HG02885 (cell line): ENCODE measurements around the gene GSE1.

ENCODE experiments used
- ATAC-seq: cut with Tn5 transposase; IDR thresholded peaks from one replicate; pipeline ENCODE4 v1.9.1; 2021; ENCODE audit warnings: mild to moderate bottlenecking; ENCODE audit not compliant: unreplicated experiment, poor library complexity

The GSE1 gene

GRCh38 chr16:85603203-85603755 is 9.8 kb upstream of the GSE1 start:
- ATAC-seq: no peak

GRCh38 chr16:85604145-85604705 is 8.9 kb upstream of the GSE1 start:
- ATAC-seq: no peak

GRCh38 chr16:85605051-85605911 is 7.8 kb upstream of the GSE1 start:
- ATAC-seq: no peak

- no peak for ATAC-seq
These were observed 6.9 kb upstream of the GSE1 start for GRCh38 chr16:85605912-85606841.

DNA sequence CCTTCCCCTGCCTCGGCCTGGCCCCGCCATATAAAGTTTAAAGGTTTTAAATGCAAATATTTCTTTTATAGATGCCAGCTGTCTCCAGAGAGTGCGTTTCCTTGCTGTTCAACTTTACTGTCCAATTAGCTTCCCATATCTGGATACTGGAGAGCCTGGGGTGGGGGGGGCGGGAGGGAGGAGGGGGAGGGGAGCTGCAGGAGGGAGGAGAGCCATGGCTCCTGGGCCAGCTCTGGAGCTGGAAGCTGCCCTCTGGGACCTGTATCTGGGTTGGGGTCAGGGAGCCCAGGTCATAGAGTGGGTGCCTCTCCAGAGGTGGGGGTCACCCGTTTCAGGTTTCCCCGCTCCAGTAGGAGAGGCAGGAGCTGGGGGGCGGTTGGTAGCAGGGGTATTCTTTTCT is 6.2 kb upstream of the GSE1 start:
- ATAC-seq: no peak

DNA sequence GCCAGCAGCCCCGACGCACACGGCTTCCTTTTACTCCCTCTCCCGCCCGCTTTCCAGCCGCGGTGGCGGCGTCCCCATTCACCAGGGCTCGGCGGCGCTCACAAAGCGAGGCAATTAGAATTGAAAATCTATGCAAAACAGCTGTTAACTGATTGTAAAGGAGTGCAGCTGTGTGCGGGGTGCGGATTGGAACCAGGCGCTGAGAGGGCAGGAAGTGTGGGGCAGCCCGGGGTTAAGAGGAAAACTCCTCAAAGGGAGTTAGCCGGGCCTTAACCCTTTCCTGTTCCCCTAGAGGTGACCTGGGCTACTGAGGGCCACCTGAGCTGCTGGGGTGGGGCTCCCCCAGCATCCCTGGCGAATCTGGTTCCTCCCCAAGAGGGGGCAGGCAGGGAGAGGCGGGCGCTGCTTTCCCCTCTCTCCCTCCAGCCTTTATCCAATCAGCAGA is 5.8 kb upstream of the GSE1 start:
- no peak for ATAC-seq

GRCh38 chr16:85607796-85608514 is 5.2 kb upstream of the GSE1 start:
- no peak for ATAC-seq

DNA sequence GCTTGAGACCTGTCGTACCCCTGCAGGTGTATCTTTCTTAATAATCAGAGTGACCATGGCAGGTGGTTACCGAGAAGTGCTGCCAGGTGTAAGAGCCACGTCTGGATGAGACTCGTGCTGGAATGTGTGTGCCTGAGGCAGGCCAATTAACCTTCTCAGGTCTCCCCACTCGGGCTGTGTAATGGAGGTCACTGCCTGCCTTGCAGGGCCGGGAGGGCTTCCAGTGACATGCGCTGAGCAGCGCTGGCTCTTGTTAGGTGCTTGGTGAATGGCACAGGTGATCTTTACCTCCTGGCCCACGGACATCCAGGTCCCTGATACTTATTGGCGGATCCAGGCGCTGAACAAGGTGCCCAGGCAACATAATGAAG is 4.6 kb upstream of the GSE1 start:
- ATAC-seq: no peak

DNA sequence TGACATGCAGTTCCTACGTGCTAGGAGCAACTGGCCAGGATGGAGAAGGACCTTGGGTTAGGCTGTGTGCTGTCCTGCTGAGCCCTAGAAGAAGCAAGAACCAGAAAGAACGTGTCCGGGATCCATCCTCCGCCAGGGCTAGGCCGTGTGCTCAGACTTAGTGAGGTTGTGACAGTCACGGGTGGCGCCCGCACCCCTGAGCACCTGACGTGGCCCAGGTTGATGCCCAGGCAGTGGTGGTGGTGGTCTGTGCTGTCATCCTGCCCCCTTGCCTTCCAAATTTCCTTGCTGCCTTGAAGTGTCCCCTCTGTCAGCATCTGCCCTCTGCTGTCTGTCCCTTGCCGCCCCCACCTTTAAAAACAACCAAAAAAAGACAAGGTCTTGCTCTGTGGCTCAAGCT is 4.2 kb upstream of the GSE1 start:
- ATAC-seq: no peak

- ATAC-seq: no peak
These were observed 3.6 kb upstream of the GSE1 start for GRCh38 chr16:85609539-85609938.

DNA sequence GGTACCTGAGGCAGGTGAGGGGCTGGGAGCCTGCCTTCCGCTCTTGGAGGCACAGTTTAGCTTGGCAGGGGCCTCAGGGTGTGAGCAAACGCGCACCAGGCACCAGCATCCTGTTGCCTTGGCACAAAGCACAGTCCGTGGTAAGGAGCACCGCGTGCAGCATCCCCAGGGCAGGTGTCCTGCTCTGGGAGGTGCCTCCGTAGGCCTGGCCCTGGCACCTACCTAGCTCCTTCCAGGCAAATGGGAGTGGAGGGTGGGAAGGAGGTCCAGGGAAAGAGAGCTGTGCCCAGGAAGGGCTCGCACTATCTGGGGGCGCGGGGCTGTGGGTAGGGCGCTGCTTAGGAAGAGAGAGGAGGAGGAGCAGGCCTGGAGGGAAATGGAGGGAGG is 3.1 kb upstream of the GSE1 start:
- ATAC-seq: no peak

GRCh38 chr16:85610446-85611193 is 2.5 kb upstream of the GSE1 start:
- ATAC-seq: peak; percentile 47

DNA sequence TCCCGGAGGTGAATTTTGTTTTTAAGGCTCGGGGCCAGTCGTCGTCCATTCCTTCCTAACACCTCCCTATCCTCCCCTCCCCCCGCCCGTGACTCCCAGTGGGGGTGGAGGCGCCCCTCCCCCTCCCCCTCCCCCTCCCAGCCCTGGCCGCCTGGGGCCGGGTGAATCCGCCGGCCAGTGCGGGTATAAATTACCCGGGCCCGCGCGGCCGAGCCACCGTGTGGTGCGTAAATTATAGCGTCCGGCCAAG is 2.0 kb upstream of the GSE1 start:
- no peak for ATAC-seq

DNA sequence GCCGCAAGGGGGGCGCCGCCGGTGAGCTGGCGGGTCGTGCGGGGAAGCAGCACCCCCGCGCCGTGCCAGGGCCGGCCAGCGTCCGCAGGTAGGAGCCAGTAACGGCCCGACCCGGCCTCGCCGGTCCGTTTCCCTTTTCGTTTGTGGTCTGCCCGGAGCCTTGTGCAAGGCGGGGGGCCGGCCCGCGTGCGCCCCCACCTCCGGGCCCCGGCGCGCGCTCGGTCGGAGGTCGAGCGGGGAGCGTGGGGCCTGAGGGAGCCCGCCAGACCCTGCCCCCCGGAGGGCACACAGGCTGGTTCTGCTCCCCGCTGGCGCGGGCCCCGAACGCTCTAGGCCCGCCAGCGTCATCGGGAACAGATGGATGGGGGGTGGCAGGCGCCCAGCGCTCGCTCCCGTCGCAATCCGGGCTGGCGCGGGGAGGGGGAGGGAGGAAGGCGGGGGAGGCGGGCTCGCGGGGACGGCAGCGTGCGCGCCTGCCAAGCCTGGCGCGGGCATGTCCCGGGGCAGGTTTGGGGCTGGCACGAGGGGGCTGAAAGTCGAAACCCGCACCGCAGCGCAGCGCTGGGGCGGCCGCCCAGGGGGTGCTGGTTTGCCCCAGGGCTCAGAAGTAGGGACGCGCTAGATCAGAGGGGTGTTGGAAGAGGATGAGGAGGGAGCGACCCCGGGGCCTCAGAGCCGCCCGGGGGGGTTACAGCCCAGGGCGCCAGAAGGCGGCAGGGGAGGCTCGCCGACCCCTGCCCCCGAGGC is 1.5 kb upstream of the GSE1 start:
- no peak for ATAC-seq

DNA sequence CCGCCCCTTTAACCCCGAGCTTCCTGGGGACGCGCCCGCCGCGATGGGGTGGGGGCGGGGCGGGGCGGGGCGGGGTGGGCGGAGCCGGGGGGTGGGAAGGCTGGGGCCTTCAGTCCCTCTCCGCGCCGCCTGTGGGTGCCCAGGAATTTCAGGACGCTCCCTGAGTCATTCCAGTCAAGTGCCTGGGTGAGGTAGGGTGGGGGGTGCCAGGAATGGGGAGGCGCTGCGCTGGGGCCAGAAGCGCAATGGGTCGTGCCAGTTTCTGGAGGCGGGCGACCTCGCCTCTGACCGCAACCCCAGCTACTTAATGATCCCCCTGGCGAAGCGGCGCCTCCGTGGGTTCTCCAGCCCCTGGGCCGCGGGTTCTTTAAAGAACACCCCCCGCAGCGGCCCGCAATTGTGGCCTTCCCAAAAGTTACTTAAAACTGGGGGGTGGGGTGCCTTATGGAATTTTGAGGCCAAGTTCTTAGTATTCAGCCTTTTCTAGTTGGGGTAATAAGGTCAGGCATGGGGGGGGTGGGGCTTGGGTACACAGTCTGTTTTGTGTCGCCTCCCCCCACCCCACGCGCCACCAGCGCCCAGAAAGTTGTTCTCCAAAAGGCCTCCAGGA is 826 bp upstream of the GSE1 start:
- ATAC-seq: no peak

DNA sequence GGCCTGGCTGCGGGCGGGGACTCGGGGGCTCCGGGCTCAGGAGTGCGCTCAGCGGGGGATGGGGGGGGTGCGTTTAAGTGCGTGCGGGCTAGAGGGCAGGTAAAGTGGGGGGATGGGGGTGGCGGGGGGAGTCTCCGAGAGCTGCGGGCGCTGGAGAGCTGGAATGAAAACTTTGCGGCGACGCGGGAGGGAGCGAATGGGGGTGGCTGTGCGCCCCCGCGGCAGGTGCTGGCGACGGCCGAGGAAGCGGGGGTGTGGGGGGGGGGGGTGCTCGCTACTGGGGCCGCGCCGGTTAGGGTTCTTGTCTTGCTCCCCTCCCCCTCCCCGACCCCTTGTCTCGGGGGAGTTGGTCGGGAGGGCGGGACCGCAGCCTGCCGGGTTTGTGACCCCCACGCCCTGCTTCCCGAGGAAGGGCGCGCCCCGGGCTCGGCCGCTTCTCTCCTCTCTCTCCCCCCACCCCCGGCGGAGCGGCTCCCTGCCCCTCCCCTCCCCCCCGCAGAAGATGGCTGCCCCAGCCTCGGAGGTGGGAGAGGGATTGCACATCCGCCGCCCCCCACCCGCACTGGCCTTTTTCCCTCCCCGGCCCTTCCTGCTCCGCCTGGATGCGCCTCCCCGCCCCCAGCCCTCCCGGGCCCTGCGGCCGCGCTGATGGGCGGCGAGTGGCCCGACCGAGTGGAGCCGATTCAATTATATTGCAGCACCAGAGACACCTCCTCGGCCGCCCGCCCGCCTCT is 649 bp downstream of the GSE1 start:
- no peak for ATAC-seq

DNA sequence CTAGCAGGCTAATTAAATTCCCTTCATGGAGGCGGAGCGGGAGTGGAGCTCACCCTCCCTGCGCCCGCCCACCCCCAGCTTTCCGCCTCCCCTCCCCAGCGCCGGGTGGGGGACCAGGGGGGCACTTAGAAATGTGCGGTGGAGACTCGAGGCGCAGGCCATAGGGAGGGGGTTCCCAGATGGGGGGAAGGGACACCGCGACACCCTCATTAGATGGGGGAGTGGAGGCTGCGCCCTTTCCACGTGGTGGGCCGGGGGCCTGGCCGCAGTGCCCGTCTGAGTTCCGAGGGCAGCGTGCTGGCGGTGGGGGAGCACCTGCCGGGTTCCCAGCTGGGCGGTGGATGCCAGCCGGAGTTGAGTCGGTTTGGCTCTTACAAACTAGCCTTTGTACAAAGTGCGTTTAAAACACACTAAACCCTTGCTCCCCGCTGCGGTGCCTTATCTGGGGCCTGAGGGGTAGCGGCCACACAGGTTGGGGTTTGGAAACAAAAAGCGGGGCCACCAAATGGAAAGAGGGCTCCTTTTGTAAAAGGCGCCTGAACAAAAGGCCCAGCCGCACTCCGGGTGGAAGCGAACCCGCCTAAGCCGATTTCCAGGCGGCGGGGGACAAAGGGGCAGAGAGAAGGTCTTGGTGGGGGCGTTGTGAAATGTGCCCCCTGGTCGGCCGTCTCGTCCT is 1.4 kb downstream of the GSE1 start:
- ATAC-seq: no peak
